ENCODE data around the gene A3GALT2. TPM values are rescaled to one million over a fixed set of nuclear protein-coding genes. Genes with fewer than 3 reads are reported as not detected.

A3GALT2 gene
- total RNA-seq, 1 experiment from 2014 or later: not detected

DNA sequence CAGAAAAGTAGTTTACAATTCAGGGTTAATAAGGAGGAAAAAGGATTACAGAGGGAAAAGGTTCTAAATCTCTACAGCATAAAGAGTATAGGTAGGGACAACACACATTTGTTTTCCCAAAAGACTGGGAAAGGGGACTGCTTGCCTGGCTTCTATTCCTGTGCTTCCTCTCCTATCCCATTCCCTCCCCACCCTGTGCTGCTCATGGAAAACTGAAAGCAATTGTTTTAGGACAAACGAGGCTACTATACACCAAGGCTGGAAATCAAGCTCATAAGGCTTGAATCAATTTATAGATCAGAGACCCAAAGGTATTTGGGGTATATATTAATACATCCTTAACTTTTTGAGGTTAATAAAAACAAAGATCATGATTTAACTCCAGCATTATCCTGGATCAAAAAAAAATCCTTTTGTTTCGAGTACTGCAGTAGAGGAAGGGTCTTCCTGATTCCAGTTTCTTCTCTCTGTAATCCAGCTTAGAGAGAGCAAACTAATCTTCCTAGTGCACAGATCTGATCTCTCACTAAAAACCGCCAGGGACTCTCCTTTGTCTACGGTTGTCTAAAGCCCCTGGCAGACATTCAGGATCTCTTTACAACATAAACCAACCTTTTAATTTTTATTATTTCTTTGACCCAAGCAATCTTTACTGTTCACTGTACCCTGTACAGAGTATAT lies 37.4 kb upstream of the A3GALT2 start:
- Mint-ChIP-seq H3K4me3 (ENCODE audit: unreplicated experiment) (no peak overlapping the region), H3K36me3 (ENCODE audit: insufficient read depth, unreplicated experiment) (no peaks in the 10 kb centered on the region), H3K9me3 (ENCODE audit: unreplicated experiment) (no peaks in the 10 kb centered on the region), H3K4me1 (ENCODE audit: low read depth, unreplicated experiment) (no peaks in the 10 kb centered on the region), H3K27me3 (ENCODE audit: insufficient read depth, unreplicated experiment) (no peaks in the 10 kb centered on the region), H3K27ac (ENCODE audit: unreplicated experiment) (no peak overlapping the region)
- no TSS peak for BruUV-seq (replicated peaks)
- POLR2A ChIA-PET: no interaction called here
- intact Hi-C loops (cut with micrococcal nuclease; ENCODE audit: unreplicated experiment): no loop called here
- DNase-seq: no peak
- Histone ChIP-seq H3K36me3 (ENCODE audit: control insufficient read depth, insufficient read depth, low read length) (no peaks in the 10 kb centered on the region), H3K27me3 (replicated peaks; ENCODE audit: control insufficient read depth, insufficient read depth, low read length) (no peaks in the 10 kb centered on the region), H3K4me3 (ENCODE audit: low read depth, low read length) (no peak overlapping the region), H3K4me1 (no peaks in the 10 kb centered on the region; the same call in 1 of the 2 replicates), H3K9me3 (no peaks in the 10 kb centered on the region)
- TF ChIP-seq, protein P1, sequence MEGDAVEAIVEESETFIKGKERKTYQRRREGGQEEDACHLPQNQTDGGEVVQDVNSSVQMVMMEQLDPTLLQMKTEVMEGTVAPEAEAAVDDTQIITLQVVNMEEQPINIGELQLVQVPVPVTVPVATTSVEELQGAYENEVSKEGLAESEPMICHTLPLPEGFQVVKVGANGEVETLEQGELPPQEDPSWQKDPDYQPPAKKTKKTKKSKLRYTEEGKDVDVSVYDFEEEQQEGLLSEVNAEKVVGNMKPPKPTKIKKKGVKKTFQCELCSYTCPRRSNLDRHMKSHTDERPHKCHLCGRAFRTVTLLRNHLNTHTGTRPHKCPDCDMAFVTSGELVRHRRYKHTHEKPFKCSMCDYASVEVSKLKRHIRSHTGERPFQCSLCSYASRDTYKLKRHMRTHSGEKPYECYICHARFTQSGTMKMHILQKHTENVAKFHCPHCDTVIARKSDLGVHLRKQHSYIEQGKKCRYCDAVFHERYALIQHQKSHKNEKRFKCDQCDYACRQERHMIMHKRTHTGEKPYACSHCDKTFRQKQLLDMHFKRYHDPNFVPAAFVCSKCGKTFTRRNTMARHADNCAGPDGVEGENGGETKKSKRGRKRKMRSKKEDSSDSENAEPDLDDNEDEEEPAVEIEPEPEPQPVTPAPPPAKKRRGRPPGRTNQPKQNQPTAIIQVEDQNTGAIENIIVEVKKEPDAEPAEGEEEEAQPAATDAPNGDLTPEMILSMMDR (IDR thresholded peaks at IDR 0.05; ENCODE audit: insufficient read depth in 1 of 2, low read depth in 1 of 2, low read length in 1 of 2, severe bottlenecking in 1 of 2, unreplicated experiment in 1 of 2): no peak
- CTCF ChIA-PET: no interaction called here

DNA sequence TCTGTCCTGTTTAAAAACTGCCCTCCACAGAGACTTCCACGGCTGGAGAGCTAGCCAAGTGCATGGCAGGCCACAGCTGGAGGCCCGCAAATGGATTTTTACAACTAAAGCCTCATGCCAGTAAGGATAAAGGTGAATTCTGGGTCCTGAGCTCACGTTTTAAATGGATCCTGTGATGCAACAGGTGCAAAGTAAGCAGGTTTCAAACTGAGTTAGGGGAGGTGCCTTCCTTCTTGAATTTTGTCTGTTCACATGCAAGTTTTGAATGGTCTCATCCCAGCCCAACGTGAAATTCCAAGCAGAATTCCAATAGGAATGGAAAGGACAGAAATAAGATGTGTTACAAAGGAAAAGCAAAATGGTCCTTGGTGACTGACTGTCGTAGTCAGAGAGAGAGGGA lies 36.2 kb upstream of the A3GALT2 start:
- ChIA-PET POLR2A (no interaction called here), CTCF (no interaction called here)
- Histone ChIP-seq H3K27me3 (replicated peaks; ENCODE audit: control insufficient read depth, insufficient read depth, low read length) (no peaks in the 10 kb centered on the region), H3K9me3 (no peaks in the 10 kb centered on the region), H3K4me3 (ENCODE audit: low read depth, low read length) (no peak overlapping the region), H3K4me1 (no peaks in the 10 kb centered on the region; the same call in 1 of the 2 replicates), H3K36me3 (ENCODE audit: control insufficient read depth, insufficient read depth, low read length) (no peaks in the 10 kb centered on the region)
- Mint-ChIP-seq H3K27ac (ENCODE audit: unreplicated experiment) (no peak overlapping the region), H3K4me1 (ENCODE audit: low read depth, unreplicated experiment) (no peaks in the 10 kb centered on the region), H3K36me3 (ENCODE audit: insufficient read depth, unreplicated experiment) (no peaks in the 10 kb centered on the region), H3K27me3 (ENCODE audit: insufficient read depth, unreplicated experiment) (no peaks in the 10 kb centered on the region), H3K4me3 (ENCODE audit: unreplicated experiment) (no peak overlapping the region), H3K9me3 (ENCODE audit: unreplicated experiment) (no peaks in the 10 kb centered on the region)
- DNase-seq: no peak
- no TSS peak for BruUV-seq (replicated peaks)
- TF ChIP-seq, protein P1 (IDR thresholded peaks at IDR 0.05; ENCODE audit: insufficient read depth in 1 of 2, low read depth in 1 of 2, low read length in 1 of 2, severe bottlenecking in 1 of 2, unreplicated experiment in 1 of 2): no peak
- intact Hi-C loops (cut with micrococcal nuclease; ENCODE audit: unreplicated experiment): no loop called here

DNA sequence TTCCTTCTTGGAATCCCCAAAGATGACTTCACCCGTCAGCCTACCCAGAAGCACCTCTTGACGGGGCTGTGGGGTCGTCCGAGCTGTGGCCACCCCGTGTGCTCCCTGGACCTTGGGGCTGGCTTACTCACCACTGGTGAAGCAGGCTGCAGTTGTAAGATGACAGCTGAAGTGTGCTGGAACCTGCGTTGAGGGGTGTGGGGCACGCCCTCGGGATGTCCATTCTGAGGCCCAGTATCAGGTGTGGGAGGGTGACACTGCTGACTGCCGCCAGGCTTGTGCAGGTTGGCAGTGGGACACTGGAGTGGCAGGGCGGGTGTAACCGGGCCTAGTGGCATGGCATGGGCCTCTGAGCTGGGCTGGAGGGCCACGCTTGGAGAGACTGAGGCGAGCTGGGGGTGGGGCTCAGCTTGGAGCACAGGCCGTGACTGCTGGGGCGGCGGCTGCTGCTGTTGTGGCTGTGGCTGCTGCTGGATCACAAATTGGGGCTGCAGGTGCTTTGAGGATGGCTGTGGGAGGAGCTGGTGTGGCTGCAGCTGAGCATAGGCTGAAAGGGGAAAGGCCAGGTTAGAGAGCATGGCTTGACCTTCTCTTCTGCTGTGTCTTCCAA lies 33.9 kb upstream of the A3GALT2 start:
- TF ChIP-seq, protein P1 (IDR thresholded peaks at IDR 0.05; ENCODE audit: insufficient read depth in 1 of 2, low read depth in 1 of 2, low read length in 1 of 2, severe bottlenecking in 1 of 2, unreplicated experiment in 1 of 2): no peak
- Histone ChIP-seq H3K9me3 (no peaks in the 10 kb centered on the region), H3K27me3 (replicated peaks; ENCODE audit: control insufficient read depth, insufficient read depth, low read length) (no peaks in the 10 kb centered on the region), H3K4me1 (peaks cover 5% of the 10 kb centered on the region; the same call in 1 of the 2 replicates), H3K36me3 (ENCODE audit: control insufficient read depth, insufficient read depth, low read length) (no peaks in the 10 kb centered on the region), H3K4me3 (ENCODE audit: low read depth, low read length) (no peak overlapping the region)
- no peak for DNase-seq
- Mint-ChIP-seq H3K4me1 (ENCODE audit: low read depth, unreplicated experiment) (peaks cover 13% of the 10 kb centered on the region), H3K9me3 (ENCODE audit: unreplicated experiment) (no peaks in the 10 kb centered on the region), H3K27ac (ENCODE audit: unreplicated experiment) (no peak overlapping the region), H3K27me3 (ENCODE audit: insufficient read depth, unreplicated experiment) (no peaks in the 10 kb centered on the region), H3K4me3 (ENCODE audit: unreplicated experiment) (no peak overlapping the region), H3K36me3 (ENCODE audit: insufficient read depth, unreplicated experiment) (no peaks in the 10 kb centered on the region)
- BruUV-seq (replicated peaks): no TSS peak
- POLR2A ChIA-PET: interaction anchor here (0.6 kb wide), 1 partner anchor 280 kb away, joined by 4 read pairs; no protein-coding TSS in a partner anchor
- intact Hi-C loops (cut with micrococcal nuclease; ENCODE audit: unreplicated experiment): no loop called here
- CTCF ChIA-PET: no interaction called here

All from Caco-2 (cell line).